Endodermal cell (in vitro differentiated cells): ENCODE measurements around the gene HAUS3. TPM values are rescaled to one million over a fixed set of nuclear protein-coding genes. Genes with fewer than 3 reads are reported as not detected.

Experiments used
- DNase-seq: peaks from one replicate; pipeline ENCODE4 v3.0.0-alpha.2; 2017
- H3K27ac ChIP-seq: 2 replicates; pipeline ENCODE4 v1.5.1; 2013; ENCODE audit warnings: mild to moderate bottlenecking, low read depth, low read length, moderate library complexity
- H3K27me3 ChIP-seq: 2 replicates; pipeline ENCODE4 v1.6.1; 2013; ENCODE audit warnings: mild to moderate bottlenecking, low read length, moderate library complexity; ENCODE audit not compliant: insufficient read depth, control insufficient read depth, poor library complexity, severe bottlenecking
- H3K36me3 ChIP-seq: 2 replicates; pipeline ENCODE4 v1.7.0; 2013; ENCODE audit warnings: mild to moderate bottlenecking, low read length, moderate library complexity; ENCODE audit not compliant: control insufficient read depth, insufficient read depth
- H3K4me1 ChIP-seq: one replicate; pipeline ENCODE4 v1.7.0; 2013; ENCODE audit warnings: low read length; ENCODE audit not compliant: control insufficient read depth, insufficient read depth
- H3K4me3 ChIP-seq: 2 replicates; pipeline ENCODE4 v1.5.1; 2013; ENCODE audit warnings: mild to moderate bottlenecking, low read length, moderate library complexity
- H3K9ac ChIP-seq: 2 replicates; pipeline ENCODE4 v1.6.1; 2013; ENCODE audit warnings: mild to moderate bottlenecking, low read length, moderate library complexity; ENCODE audit not compliant: poor library complexity, severe bottlenecking; ENCODE audit errors: extremely low read depth
- H3K9me3 ChIP-seq: 2 replicates; pipeline ENCODE4 v1.6.1; 2013; ENCODE audit warnings: mild to moderate bottlenecking, low read length, moderate library complexity; ENCODE audit not compliant: control insufficient read depth
- H3K27ac Mint-ChIP-seq: 2 replicates; pipeline ENCODE4 v1.8.0; 2020; ENCODE audit warnings: mixed read lengths
- H3K27me3 Mint-ChIP-seq: 2 replicates; pipeline ENCODE4 v1.8.0; 2021; ENCODE audit warnings: mild to moderate bottlenecking, mixed read lengths; ENCODE audit not compliant: insufficient read depth
- H3K36me3 Mint-ChIP-seq: 2 replicates; pipeline ENCODE4 v1.8.0; 2020; ENCODE audit warnings: low read depth, mixed read lengths
- H3K4me1 Mint-ChIP-seq: 2 replicates; pipeline ENCODE4 v1.8.0; 2020; ENCODE audit warnings: mixed read lengths
- H3K4me3 Mint-ChIP-seq: 2 replicates; pipeline ENCODE4 v1.8.0; 2020; ENCODE audit warnings: mild to moderate bottlenecking, moderate library complexity, mixed read lengths
- H3K9me3 Mint-ChIP-seq: 2 replicates; pipeline ENCODE4 v1.8.0; 2020; ENCODE audit warnings: mild to moderate bottlenecking, mixed read lengths
- CTCF ChIP-seq: fragments of 200-600 bp; sonication (generic); conservative IDR thresholded peaks from 2 replicates; pipeline ENCODE4 v1.5.0; 2021; ENCODE audit warnings: antibody characterized with exemption, mild to moderate bottlenecking
- WGBS, 2 experiments: methylation state at CpG; one replicate each; pipeline versions ENCODE4 v1.1.5 to v1.1.7; 2013; ENCODE audit warnings: missing lambda C conversion rate in 2 of 2, mixed read lengths in 1 of 2; ENCODE audit not compliant: insufficient coverage in 1 of 2, insufficient read length in 1 of 2; 5-methylcytosine and 5-hydroxymethylcytosine counted together
- long read RNA-seq, 4 experiments: library from polyadenylated mRNA in 2 of 4; library from RNA in 1 of 4; library from capped mRNA in 1 of 4; stranded (forward) in 3 of 4; unstranded in 1 of 4; transcript quantifications; one replicate each; pipeline ENCODE4 v2.0.0, GENCODE V29; 2020 to 2021; ENCODE audit warnings: inconsistent platforms in 1 of 4
- polyA plus RNA-seq, 2 experiments: library from polyadenylated mRNA; stranded (reverse); fragments of 50-300 nt; gene quantifications; one replicate each; pipeline ENCODE4 v1.2.3, GENCODE V29; 2013
- total RNA-seq, 2 donors: library from RNA; stranded (reverse); fragmentation: NEBNext Ultra II Directional in 1 of 2; extraction: Animal tissue kit (Norgen Biotek cat#: 25700) in 1 of 2; gene quantifications; 2 replicates in 1 of 2; 3 replicates in 1 of 2; pipeline ENCODE4 v1.2.1, GENCODE V29; 2021

HAUS3 gene
- 10 to 100 TPM; 17.0 to 22.6 TPM for total RNA-seq
- 17.3 TPM for polyA plus RNA-seq (2013, experiment 1 of 2)
- 17.0 TPM for polyA plus RNA-seq (2013, experiment 2 of 2)
- long read RNA-seq, experiment 1, partial matches to known transcripts, result 5 of 7 reads
- long read RNA-seq, experiment 1, other reads (novel, unspliced or antisense), result 0 of 7 reads
- long read RNA-seq, experiment 2, full-length matches to known transcripts, result 17 of 53 reads
- long read RNA-seq, experiment 2, partial matches to known transcripts, result 30 of 53 reads
- long read RNA-seq, experiment 2, other reads (novel, unspliced or antisense), result 6 of 53 reads
- long read RNA-seq, experiment 3, transcript HAUS3-202 (6 exons, 2,430 nt), result major isoform, 40 of 110 reads
- long read RNA-seq, experiment 3, partial matches to known transcripts, result 63 of 110 reads
- long read RNA-seq, experiment 3, other reads (novel, unspliced or antisense), result 7 of 110 reads
- long read RNA-seq, experiment 4, full-length matches to known transcripts, result 12 of 21 reads
- long read RNA-seq, experiment 4, partial matches to known transcripts, result 8 of 21 reads
- long read RNA-seq, experiment 4, other reads (novel, unspliced or antisense), result 1 of 21 reads

GRCh38 chr4:2241410-2242353, at the start of gene HAUS3, which contains the start of gene POLN:
TSS of gene HAUS3 (minus strand) at chr4:2242121. CDS start at chr4:2240946, 1,175 bp downstream.
TSS of gene POLN (minus strand) at chr4:2242121. CDS start at chr4:2229231, 12,890 bp downstream.
- 0% methylated on average over 35 to 87 of the region's 88 CpGs for WGBS, 2 experiments
- Histone ChIP-seq H3K27ac (no peak within 1 kb of the TSS), H3K36me3 (peaks cover 26% of the 10 kb centered on the region), H3K27me3 (no peaks in the 10 kb centered on the region), H3K4me3 (peak within 1 kb of the TSS; percentile 97), H3K9me3 (peaks cover 18% of the 10 kb centered on the region), H3K9ac (peak within 1 kb of the TSS; percentile 71), H3K4me1 (peaks cover 3% of the 10 kb centered on the region)
- peak within 1 kb of the TSS; percentile 85 for H3K27ac Mint-ChIP-seq
- H3K27me3 Mint-ChIP-seq, result no peaks in the 10 kb centered on the region
- peaks cover 9% of the 10 kb centered on the region for H3K36me3 Mint-ChIP-seq
- TF ChIP-seq CTCF, result peak; percentile 30
- peaks cover 30% of the 10 kb centered on the region for H3K4me1 Mint-ChIP-seq
- H3K4me3 Mint-ChIP-seq, result peak within 1 kb of the TSS; percentile 86
- peaks cover 19% of the 10 kb centered on the region for H3K9me3 Mint-ChIP-seq
- DNase-seq, result peak; percentile 99

GRCh38 chr4:2290974-2291704, 49.2 kb upstream of the HAUS3 start:
- Histone ChIP-seq H3K9me3 (no peaks in the 10 kb centered on the region), H3K9ac (no peak overlapping the region)
- H3K4me3 Mint-ChIP-seq, result no peak overlapping the region

More at GRCh38 chr4:2290974-2291704, 49.2 kb upstream of the HAUS3 start:
- H3K36me3 Mint-ChIP-seq, result no peaks in the 10 kb centered on the region
- H3K4me1 ChIP-seq, result no peaks in the 10 kb centered on the region
- peaks cover 1% of the 10 kb centered on the region for H3K27me3 Mint-ChIP-seq
- no peak for TF ChIP-seq CTCF
- H3K9me3 Mint-ChIP-seq, result peaks cover 11% of the 10 kb centered on the region
- DNase-seq, result peak; percentile 50
- no peaks in the 10 kb centered on the region for H3K36me3 ChIP-seq
- no peaks in the 10 kb centered on the region for H3K27me3 ChIP-seq
- H3K4me3 ChIP-seq, result no peak overlapping the region
- no peak overlapping the region for H3K27ac Mint-ChIP-seq
- WGBS, 2 experiments, result 86 to 87% methylated on average over 13 to 24 of the region's 24 CpGs
- no peak overlapping the region for H3K27ac ChIP-seq
- H3K4me1 Mint-ChIP-seq, result no peaks in the 10 kb centered on the region
